DOHH2 (cell line): ENCODE data around the gene STPG2.

Experiments
- H3F3A ChIP-seq: fragments of 200-600 bp; sonication (generic), shearing (Covaris generic); 2 replicates; pipeline ENCODE4 v1.6.0; 2016; ENCODE audit warnings: antibody characterized with exemption, mild to moderate bottlenecking; ENCODE audit not compliant: control insufficient read depth, insufficient read depth
- H3K27ac ChIP-seq: fragments of 200-600 bp; sonication (generic); 2 replicates; pipeline ENCODE4 v1.5.1; 2014; ENCODE audit warnings: low read depth, mild to moderate bottlenecking, low read length, moderate library complexity
- H3K27me3 ChIP-seq: fragments of 200-600 bp; sonication (generic); 2 replicates; pipeline ENCODE4 v1.6.1; 2014; ENCODE audit warnings: mild to moderate bottlenecking, low read length, mixed read lengths; ENCODE audit not compliant: control insufficient read depth
- H3K36me3 ChIP-seq: fragments of 200-600 bp; sonication (generic); 2 replicates; pipeline ENCODE4 v1.6.1; 2014; ENCODE audit warnings: mild to moderate bottlenecking, low read length, moderate library complexity, mixed read lengths; ENCODE audit not compliant: control insufficient read depth
- H3K4me1 ChIP-seq: fragments of 200-600 bp; sonication (generic); 2 replicates; pipeline ENCODE4 v1.6.1; 2014; ENCODE audit warnings: mild to moderate bottlenecking, low read length, mixed read lengths; ENCODE audit not compliant: control insufficient read depth
- H3K4me2 ChIP-seq: fragments of 200-600 bp; sonication (generic); 2 replicates; pipeline ENCODE4 v1.6.0; 2014; ENCODE audit warnings: mild to moderate bottlenecking, low read length, moderate library complexity
- H3K4me3 ChIP-seq: fragments of 200-600 bp; sonication (generic); 2 replicates; pipeline ENCODE4 v1.5.1; 2014; ENCODE audit warnings: mild to moderate bottlenecking, low read length, mixed read lengths
- H3K79me2 ChIP-seq: fragments of 200-600 bp; sonication (generic); 2 replicates; pipeline ENCODE4 v1.6.1; 2014; ENCODE audit warnings: mild to moderate bottlenecking, low read length, mixed read lengths; ENCODE audit not compliant: control insufficient read depth
- H3K9me2 ChIP-seq: fragments of 200-600 bp; sonication (generic); replicated peaks from 2 replicates; pipeline ENCODE4 v1.6.1; 2014; ENCODE audit warnings: mild to moderate bottlenecking, low read length, mixed read lengths; ENCODE audit not compliant: control insufficient read depth
- H3K9me3 ChIP-seq: fragments of 200-600 bp; sonication (generic); 2 replicates; pipeline ENCODE4 v1.6.1; 2014; ENCODE audit warnings: antibody characterized with exemption, low read length, mixed read lengths; ENCODE audit not compliant: control insufficient read depth, insufficient read depth
- H4K20me1 ChIP-seq: fragments of 200-600 bp; sonication (generic); 2 replicates; pipeline ENCODE4 v1.6.0; 2014; ENCODE audit warnings: low read depth, mild to moderate bottlenecking, antibody characterized with exemption, low read length, moderate library complexity; ENCODE audit not compliant: control insufficient read depth, insufficient read depth
- CTCF ChIP-seq: fragments of 200-600 bp; sonication (generic); IDR thresholded peaks from one replicate; pipeline ENCODE4 v1.5.1; 2014; ENCODE audit warnings: antibody characterized with exemption, mild to moderate bottlenecking, low read depth, low read length; ENCODE audit not compliant: poor library complexity, severe bottlenecking
- EZH2phosphoT487 ChIP-seq: fragments of 200-600 bp; sonication (generic); IDR thresholded peaks from 2 replicates; pipeline ENCODE4 v1.6.1; 2017; ENCODE audit warnings: borderline replicate concordance, mild to moderate bottlenecking, antibody characterized with exemption, low read length, moderate library complexity, mixed read lengths

Gene STPG2

GRCh38 chr4:97978791-97979488 lies 164.3 kb downstream of the STPG2 start:
- no peaks in the 10 kb centered on the region for H3K4me1 ChIP-seq
- no peaks in the 10 kb centered on the region for H3K79me2 ChIP-seq
- H3K9me3 ChIP-seq, result no peaks in the 10 kb centered on the region
- H3K4me2 ChIP-seq, result no peak overlapping the region
- no peaks in the 10 kb centered on the region for H3K36me3 ChIP-seq
- no peaks in the 10 kb centered on the region for H3K9me2 ChIP-seq
- H3K4me3 ChIP-seq, result no peak overlapping the region
- TF ChIP-seq CTCF (no peak), EZH2phosphoT487 (no peak)
- no peak overlapping the region for H3K27ac ChIP-seq
- H3F3A ChIP-seq, result no peaks in the 10 kb centered on the region
- H4K20me1 ChIP-seq, result no peaks in the 10 kb centered on the region
- no peaks in the 10 kb centered on the region for H3K27me3 ChIP-seq

GRCh38 chr4:97953171-97953941 lies 189.9 kb downstream of the STPG2 start:
- H3K27ac ChIP-seq, result no peak overlapping the region
- H3K4me3 ChIP-seq, result no peak overlapping the region
- no peaks in the 10 kb centered on the region for H4K20me1 ChIP-seq

GRCh38 chr4:97952763-97953162 lies 190.5 kb downstream of the STPG2 start:
- Histone ChIP-seq H3K79me2 (no peaks in the 10 kb centered on the region), H3K4me2 (no peak overlapping the region), H3K27ac (no peak overlapping the region), H4K20me1 (no peaks in the 10 kb centered on the region), H3K4me1 (no peaks in the 10 kb centered on the region), H3K4me3 (no peak overlapping the region), H3K27me3 (no peaks in the 10 kb centered on the region), H3K9me2 (no peaks in the 10 kb centered on the region), H3K9me3 (no peaks in the 10 kb centered on the region), H3F3A (no peaks in the 10 kb centered on the region), H3K36me3 (no peaks in the 10 kb centered on the region)
- TF ChIP-seq CTCF (no peak), EZH2phosphoT487 (no peak)

More at GRCh38 chr4:97953171-97953941, 189.9 kb downstream of the STPG2 start:
- H3K79me2 ChIP-seq, result no peaks in the 10 kb centered on the region
- no peaks in the 10 kb centered on the region for H3K36me3 ChIP-seq
- H3K4me2 ChIP-seq, result no peak overlapping the region
- H3F3A ChIP-seq, result no peaks in the 10 kb centered on the region
- TF ChIP-seq CTCF, result no peak
- TF ChIP-seq EZH2phosphoT487, result no peak
- no peaks in the 10 kb centered on the region for H3K9me3 ChIP-seq
- no peaks in the 10 kb centered on the region for H3K9me2 ChIP-seq
- H3K4me1 ChIP-seq, result no peaks in the 10 kb centered on the region
- no peaks in the 10 kb centered on the region for H3K27me3 ChIP-seq
